NT2/D1 (cell line): ENCODE data around the gene SMIM12.

Experiments
- DNase-seq: peaks from one replicate; pipeline ENCODE4 v3.0.0-alpha.2; 2011; ENCODE audit warnings: low read depth, low spot score
- H3K27me3 ChIP-seq: 2 replicates; pipeline ENCODE4 v1.6.0; 2011; ENCODE audit warnings: mild to moderate bottlenecking; ENCODE audit not compliant: insufficient read length, insufficient read depth
- H3K36me3 ChIP-seq: 2 replicates; pipeline ENCODE4 v1.6.1; 2011; ENCODE audit warnings: mild to moderate bottlenecking, low read length, mixed read lengths; ENCODE audit not compliant: insufficient read depth, insufficient read length
- H3K4me1 ChIP-seq: 2 replicates; pipeline ENCODE4 v1.5.1; 2011; ENCODE audit not compliant: insufficient read depth, insufficient read length
- H3K4me3 ChIP-seq: 2 replicates; pipeline ENCODE4 v1.5.1; 2011; ENCODE audit warnings: low read depth; ENCODE audit not compliant: insufficient read length
- H3K9ac ChIP-seq: 2 replicates; pipeline ENCODE4 v1.6.0; 2011; ENCODE audit warnings: low read depth; ENCODE audit not compliant: insufficient read length
- H3K9me3 ChIP-seq: 2 replicates; pipeline ENCODE4 v1.5.1; 2011; ENCODE audit warnings: mild to moderate bottlenecking, low read length; ENCODE audit not compliant: insufficient read depth
- SUZ12 ChIP-seq: IDR thresholded peaks from 2 replicates; pipeline ENCODE4 v1.6.1; 2011; ENCODE audit not compliant: insufficient read length, insufficient read depth; ENCODE audit errors: extremely low read depth
- YY1 ChIP-seq: IDR thresholded peaks from 2 replicates; pipeline ENCODE4 v1.6.1; 2011; ENCODE audit not compliant: insufficient read length, insufficient read depth
- ZNF274 ChIP-seq: IDR thresholded peaks from 2 replicates; pipeline ENCODE4 v1.6.1; 2011; ENCODE audit warnings: mild to moderate bottlenecking, low read depth, low read length

SMIM12 gene

GRCh38 chr1:34859446-34860200 is at the start of gene SMIM12:
Gene SMIM12, minus strand, starts transcription at chr1:34859749. Its CDS starts 3,772 bp downstream, at chr1:34855977.
- peak; percentile 91 for DNase-seq
- peak within 1 kb of the TSS; percentile 99 for H3K9ac ChIP-seq
- no peaks in the 10 kb centered on the region for H3K4me1 ChIP-seq
- H3K27me3 ChIP-seq = peaks cover 10% of the 10 kb centered on the region
- peaks cover 29% of the 10 kb centered on the region for H3K36me3 ChIP-seq
- peak within 1 kb of the TSS; percentile 100 for H3K4me3 ChIP-seq
- no peaks in the 10 kb centered on the region for H3K9me3 ChIP-seq
- TF ChIP-seq YY1 (no peak), ZNF274 (no peak), SUZ12 (no peak)

GRCh38 chr1:34908369-34908768 is 48.8 kb upstream of the SMIM12 start:
- no peaks in the 10 kb centered on the region for H3K27me3 ChIP-seq
- no peak overlapping the region for H3K4me3 ChIP-seq
- H3K9ac ChIP-seq = no peak overlapping the region
- TF ChIP-seq YY1 (no peak), SUZ12 (no peak), ZNF274 (no peak)
- H3K36me3 ChIP-seq = no peaks in the 10 kb centered on the region
- H3K9me3 ChIP-seq = no peaks in the 10 kb centered on the region
- H3K4me1 ChIP-seq = peaks cover 2% of the 10 kb centered on the region
- DNase-seq = no peak

GRCh38 chr1:34907487-34908090 is 48.0 kb upstream of the SMIM12 start:
- TF ChIP-seq SUZ12 = no peak
- no peak for TF ChIP-seq YY1
- no peak for TF ChIP-seq ZNF274
- Histone ChIP-seq H3K4me3 (no peak overlapping the region), H3K9ac (no peak overlapping the region), H3K36me3 (no peaks in the 10 kb centered on the region), H3K27me3 (no peaks in the 10 kb centered on the region), H3K4me1 (peaks cover 2% of the 10 kb centered on the region), H3K9me3 (no peaks in the 10 kb centered on the region)
- DNase-seq = no peak

GRCh38 chr1:34906756-34907155 is 47.2 kb upstream of the SMIM12 start:
- Histone ChIP-seq H3K4me3 (no peak overlapping the region), H3K27me3 (no peaks in the 10 kb centered on the region), H3K9me3 (no peaks in the 10 kb centered on the region), H3K36me3 (no peaks in the 10 kb centered on the region), H3K4me1 (peaks cover 2% of the 10 kb centered on the region), H3K9ac (no peak overlapping the region)
- no peak for TF ChIP-seq YY1
- no peak for TF ChIP-seq SUZ12
- TF ChIP-seq ZNF274 = no peak
- DNase-seq = no peak

- Histone ChIP-seq H3K9ac (no peak overlapping the region), H3K27me3 (no peaks in the 10 kb centered on the region), H3K9me3 (no peaks in the 10 kb centered on the region), H3K36me3 (no peaks in the 10 kb centered on the region), H3K4me3 (no peak overlapping the region), H3K4me1 (peaks cover 2% of the 10 kb centered on the region)
- no peak for TF ChIP-seq YY1
- no peak for TF ChIP-seq ZNF274
- no peak for TF ChIP-seq SUZ12
- no peak for DNase-seq
Measured at GRCh38 chr1:34906222-34906621, 46.7 kb upstream of the SMIM12 start.

- TF ChIP-seq YY1 (no peak), ZNF274 (no peak), SUZ12 (no peak)
- H3K9me3 ChIP-seq = no peaks in the 10 kb centered on the region
- DNase-seq = no peak
- H3K27me3 ChIP-seq = no peaks in the 10 kb centered on the region
- H3K9ac ChIP-seq = no peak overlapping the region
- peaks cover 2% of the 10 kb centered on the region for H3K4me1 ChIP-seq
- H3K36me3 ChIP-seq = no peaks in the 10 kb centered on the region
- H3K4me3 ChIP-seq = no peak overlapping the region
Measured at GRCh38 chr1:34905098-34905459, 45.5 kb upstream of the SMIM12 start.

GRCh38 chr1:34904236-34905097 is 44.9 kb upstream of the SMIM12 start:
- Histone ChIP-seq H3K9ac (no peak overlapping the region), H3K27me3 (no peaks in the 10 kb centered on the region), H3K36me3 (no peaks in the 10 kb centered on the region), H3K4me3 (no peak overlapping the region), H3K4me1 (peaks cover 2% of the 10 kb centered on the region), H3K9me3 (no peaks in the 10 kb centered on the region; the same call in 1 of the 2 replicates)
- no peak for DNase-seq
- no peak for TF ChIP-seq ZNF274
- TF ChIP-seq YY1 = no peak
- no peak for TF ChIP-seq SUZ12
